Activated T-cell treated with anti-CD3 and anti-CD28 coated beads for 1 hour (primary cell): ENCODE measurements around the gene COIL.
"Not testable (repeated sequence)": the region's sequence is repeated elsewhere in the genome, so short reads cannot be mapped to it uniquely, and the experiment has no call there.

ENCODE experiments used
- DNase-seq: peaks from one replicate; pipeline ENCODE4 v3.0.0-alpha.2; 2020; ENCODE audit warnings: low read depth

Gene COIL

DNA sequence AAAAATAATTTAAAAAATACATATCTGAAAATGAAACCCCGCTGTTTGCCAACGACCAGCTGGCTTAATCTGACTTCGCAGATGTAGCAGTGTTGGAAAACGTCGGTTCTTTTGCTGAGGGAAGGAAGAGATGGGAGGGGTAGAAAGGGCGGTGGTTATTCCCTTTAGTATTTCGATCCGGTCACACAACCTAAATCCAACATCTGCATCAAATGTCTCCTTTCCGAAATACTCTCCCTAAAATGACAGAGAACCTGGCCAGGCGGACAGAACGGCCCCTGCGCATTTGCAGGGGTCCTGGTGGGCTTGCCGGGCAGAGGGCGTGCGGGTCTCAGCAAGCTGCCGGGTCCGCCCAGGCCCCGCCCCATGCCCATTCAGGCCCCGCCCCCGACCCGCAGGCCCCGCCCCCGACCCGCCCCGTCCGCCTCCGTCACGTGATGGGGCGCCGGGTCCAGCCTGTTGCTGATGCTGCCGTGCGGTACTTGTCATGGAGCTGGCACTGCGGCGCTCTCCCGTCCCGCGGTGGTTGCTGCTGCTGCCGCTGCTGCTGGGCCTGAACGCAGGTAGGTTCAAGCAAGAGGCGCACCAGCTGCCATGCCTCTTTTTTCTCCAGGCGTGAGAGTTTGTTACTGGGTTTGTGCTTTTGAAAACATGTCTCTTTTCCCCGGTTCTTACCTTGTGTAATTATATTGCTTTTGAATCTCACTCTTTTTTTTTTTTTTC lies 17.0 kb upstream of the COIL start, which contains the start of gene SCPEP1:
Gene SCPEP1, plus strand, starts transcription at position 459 of the 723 bp plus-strand sequence. Its CDS starts 29 bp downstream, at position 488.
- peak; percentile 71 for DNase-seq

DNA sequence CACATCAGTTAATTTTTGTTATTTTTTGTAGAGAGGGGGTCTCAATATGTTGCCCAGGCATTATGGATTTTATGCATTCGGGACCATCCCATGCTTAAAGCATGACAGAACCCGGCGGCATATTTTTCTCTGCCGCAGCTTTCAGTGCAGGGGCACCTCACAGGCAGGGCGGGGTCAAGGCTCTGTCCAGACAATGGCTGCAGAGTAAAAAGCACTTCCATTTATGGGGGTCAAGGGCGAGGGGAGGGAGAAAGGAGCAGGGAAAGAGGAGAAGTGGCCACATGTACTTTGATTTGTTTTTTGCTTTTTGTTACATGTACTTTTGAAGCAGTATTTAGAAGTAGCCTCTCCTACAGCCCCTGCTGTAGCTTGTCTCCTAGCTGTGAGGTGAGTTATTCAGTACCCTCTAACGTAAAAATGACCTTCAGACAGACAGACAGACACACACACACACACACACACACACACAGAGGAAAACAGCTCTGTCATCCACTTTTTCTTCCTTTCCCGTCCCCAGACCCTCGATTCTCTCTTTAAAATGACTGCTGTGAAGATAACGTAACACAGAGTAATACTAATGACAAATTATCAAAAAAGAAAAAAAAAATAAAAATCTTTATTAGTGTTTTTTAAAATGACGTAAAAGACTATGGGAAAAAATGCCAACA lies 16.2 kb upstream of the COIL start:
- no peak for DNase-seq

DNA sequence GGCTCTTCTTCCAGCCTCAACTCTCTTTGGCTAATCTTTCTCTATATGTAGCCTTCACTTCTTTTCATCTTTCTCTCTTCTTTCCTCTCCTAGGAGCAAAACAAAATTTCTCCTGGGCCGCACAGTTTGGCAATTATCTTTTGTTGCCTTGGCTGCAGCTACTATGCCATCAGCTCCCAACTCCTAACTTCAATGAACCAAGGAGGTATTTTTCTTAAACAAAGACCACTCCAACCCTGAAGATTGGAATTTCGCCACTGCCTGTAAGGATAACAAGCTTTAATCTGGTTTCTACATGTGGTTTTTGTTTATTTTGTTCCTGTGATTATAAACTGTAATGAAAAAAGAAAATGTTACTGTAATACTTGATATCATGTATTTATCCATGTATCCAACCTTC lies 14.8 kb upstream of the COIL start:
- DNase-seq = no peak

DNA sequence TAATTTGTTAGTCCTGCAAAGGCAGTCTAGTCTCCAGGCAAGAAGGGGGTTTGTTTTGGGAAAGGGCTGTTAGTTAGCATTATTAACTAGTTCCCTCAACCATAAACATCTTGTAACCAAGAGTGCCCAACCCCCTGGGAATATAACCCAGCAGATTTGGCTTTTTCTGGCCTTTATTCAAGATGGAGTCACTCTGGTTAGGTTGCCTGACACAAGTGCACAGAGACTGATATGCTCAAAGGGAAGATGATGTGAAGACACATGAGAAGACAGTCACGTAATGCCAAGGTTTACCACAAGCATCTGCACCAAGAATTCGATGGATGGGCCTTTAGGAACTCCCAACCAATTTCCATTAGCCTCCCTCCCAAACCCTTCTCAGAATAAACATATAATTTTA lies 13.2 kb upstream of the COIL start:
- DNase-seq = no peak

DNA sequence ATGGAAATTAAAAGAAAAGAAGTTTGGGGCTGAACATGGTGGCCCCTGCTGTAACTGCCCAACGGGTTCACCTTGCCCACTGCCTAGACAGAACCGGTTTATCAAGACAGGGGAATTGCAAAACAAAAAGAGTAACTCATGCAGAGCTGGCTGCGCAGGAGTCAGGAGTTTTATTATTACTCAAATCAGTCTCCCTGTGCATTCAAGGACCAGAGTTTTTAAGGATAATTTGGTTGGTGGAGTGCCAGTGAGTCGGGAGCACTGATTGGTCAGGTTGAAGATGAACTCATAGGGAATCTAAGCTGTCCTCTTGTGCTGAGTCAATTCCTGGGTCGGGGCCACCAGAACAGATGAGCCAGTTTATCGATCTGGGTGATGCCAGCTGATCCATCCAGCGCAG lies 12.7 kb upstream of the COIL start:
- DNase-seq = no peak

DNA sequence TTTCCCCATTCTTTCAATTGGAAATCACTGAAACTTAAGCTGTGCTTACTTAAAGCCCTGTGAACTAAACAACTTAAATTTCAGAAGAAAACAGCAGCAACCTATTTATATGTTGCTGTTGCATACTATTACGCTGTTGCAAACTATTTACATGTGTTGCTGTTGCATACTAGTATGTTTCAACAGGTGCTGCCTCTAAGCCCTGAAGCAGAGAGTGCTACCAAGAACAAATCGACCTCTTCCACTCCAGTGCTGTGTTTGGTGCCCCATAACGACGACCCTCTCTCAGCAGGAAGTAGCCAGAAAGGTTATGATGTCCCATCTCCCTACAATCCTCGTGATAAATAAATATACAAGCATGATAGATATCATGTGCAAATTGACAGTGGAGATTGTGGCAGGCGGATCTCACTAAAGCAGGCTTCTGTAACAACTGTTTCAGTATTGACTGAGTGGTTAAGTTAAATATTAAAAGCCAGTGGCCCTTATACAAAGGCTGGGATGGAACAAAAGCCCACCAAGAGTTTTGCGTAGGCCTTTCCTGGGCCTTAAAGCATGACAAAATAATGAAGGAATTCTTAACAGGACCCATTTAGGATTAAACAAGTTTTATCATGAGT lies 11.4 kb upstream of the COIL start:
- no peak for DNase-seq

DNA sequence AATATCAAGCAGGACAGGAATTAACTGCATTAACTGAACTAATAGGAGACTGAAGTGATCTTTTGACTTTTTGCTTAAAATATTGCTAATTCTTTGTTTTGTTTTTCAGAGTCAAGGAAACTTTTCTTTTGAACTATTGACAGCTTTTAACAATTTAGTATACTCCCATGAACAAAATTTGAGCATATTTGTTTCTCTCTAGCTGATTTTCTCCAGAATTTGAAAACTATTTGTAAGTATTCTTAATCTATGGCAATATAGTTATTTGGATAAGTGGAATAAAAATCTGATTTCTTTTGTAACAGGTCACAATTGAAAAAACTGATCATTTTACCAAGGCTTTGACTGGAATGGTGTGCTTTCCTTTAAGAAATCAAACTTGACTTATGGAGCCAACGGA lies 10.1 kb upstream of the COIL start:
- no peak for DNase-seq

DNA sequence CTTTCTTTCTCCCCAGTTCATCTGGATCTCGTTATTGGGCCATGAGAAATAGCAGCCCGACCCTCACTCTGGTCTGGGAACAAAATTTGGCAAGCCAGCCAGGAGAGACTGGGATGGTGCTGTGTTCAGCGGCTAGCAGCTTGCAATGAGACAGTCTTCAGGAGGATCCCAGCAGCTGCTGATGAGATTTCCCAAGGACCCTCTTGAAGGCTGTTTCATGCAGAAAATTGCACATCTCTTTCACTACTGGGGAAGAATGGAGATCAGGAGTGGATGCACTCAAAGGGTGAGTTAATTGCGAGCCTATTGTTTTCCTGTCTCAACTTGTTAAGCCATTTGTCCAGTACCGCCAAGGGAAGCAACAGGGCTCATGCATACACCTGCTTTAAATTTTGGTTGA lies 5.5 kb upstream of the COIL start:
- DNase-seq = no peak

DNA sequence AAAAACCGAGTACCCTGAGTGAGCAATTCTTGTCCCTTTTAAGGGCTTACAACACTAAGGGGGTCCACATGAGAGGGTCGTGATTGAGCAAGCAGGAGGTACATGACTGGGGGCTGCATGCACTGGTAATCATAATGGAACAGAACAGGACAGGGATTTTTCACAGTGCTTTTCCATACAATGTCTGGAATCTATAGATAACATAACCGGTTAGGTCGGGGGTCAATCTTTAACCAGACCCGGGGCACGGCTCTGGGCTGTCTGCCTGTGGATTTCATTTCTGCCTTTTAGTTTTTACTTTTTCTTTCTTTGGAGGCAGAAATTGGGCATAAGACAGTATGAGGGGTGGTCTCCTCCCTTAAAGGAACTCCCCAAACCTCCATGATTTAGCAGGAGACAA lies 4.8 kb upstream of the COIL start:
- not testable (repeated sequence) for DNase-seq

DNA sequence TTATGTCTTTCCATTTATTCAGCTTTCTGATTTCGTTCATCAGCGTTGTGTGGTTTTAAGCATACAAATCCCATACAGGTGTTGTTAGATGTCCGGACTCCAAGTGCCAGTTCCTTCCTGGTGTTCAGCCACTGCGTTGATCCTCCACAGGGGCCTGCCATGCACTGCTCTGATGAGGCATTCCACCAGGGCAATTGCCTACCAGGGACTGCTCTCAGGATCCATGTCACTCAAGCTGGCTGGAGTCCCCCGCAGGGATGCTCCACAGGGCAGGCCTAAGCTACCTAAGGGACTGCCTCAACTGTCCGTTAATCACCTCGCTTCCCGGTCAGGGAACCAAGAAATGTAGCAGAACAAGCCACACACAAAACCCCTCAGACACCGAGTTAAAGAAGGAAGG lies 4.4 kb upstream of the COIL start:
- DNase-seq = not testable (repeated sequence)

DNA sequence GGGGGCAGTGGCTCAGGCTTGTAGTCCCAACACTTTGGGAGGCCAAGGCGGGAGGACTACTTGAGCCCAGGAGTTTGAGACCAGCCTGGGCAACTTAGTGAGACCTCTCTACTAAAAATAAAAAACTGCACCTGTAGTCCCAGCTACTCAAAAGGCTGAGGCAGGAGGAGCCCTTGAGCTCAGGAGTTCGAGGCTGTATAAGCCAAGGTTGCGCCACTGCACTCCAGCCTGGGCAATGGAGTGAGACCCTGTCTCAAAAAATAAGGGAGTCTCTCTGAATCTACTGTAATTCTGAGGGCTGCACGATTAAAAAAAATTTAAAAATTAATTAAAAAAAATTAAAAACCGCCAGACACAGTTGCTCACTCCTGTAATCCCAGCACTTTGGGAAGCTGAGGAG lies 3.9 kb downstream of the COIL start:
- DNase-seq = no peak

DNA sequence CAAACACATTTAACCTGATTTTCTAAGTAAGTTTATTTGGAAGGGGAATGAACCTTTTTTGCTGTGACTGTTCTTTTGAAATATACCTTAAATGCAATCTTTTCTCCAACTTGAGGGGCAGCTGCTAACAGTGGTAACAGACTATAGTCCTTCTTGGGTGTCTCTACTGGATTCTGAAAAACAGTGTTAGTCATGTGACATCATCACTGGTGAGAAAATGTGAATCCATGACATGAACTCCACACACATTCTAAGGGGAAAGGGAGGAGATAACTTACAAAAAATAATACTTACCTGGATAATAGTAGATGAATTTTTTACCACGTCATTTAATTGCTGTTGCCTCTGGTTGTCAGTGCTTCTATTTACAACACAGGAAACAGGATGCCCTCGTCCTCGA lies 11.3 kb downstream of the COIL start:
- DNase-seq = no peak

DNA sequence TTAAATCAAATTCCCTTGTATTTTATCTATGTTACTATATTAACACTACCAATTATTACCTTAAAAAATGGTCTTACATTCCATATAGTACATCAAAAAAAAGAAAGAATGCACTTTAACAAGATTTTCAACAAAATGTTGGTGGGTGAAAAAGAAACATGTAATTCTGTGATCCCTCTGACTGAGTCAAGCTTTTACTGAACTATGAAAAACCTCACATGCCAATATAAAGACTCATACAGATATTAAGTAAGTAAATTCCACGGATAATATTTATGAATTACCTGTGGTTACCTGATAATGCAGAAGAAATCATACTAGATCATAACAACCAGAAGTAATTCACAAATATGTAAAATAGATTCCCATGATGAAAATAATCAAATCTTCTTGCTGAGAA lies 12.4 kb downstream of the COIL start:
- no peak for DNase-seq

DNA sequence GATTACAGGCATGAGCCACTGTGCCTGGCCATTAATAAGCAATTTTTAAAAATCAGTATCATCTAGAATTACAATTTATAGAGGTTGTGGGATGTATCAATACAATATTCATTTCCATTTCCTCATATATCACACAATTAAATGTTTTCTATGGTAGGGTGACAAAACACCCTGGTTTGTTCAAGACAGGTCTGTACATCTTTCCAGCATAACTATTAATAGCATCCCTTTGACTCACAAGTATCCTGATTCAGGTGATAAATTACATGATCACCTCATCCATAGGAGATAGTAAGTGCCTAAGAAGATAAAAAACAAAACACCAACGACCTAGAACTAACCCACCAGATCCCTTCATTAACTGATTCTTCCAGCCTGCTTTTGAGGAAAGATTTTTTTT lies 13.1 kb downstream of the COIL start:
- DNase-seq = no peak

DNA sequence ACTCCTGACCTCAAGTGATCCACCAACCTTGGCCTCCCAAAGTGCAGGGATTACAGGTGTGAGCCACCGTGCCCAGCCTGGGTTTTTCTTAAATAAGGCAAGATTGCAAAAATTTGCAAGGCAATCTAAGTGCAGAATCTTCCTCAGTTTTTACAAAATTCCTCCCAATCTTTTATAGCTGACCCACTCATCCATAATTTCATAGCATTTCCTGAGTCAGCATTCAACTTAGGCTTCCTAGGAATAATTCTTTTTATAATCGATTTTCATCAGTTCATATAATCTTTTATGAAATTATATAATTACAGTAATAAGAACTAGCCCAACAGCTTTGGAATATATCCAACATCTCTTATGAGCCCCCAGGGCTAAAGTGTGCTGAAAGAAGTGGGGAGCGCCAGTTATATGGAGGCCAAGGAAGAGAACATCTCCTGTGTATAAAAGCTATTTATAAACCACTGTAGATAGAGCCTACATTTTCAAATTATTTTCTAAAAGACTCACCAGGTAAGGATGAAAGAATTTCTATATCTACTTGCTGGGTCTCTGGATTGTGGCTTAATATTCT lies 14.8 kb downstream of the COIL start:
- DNase-seq = no peak

DNA sequence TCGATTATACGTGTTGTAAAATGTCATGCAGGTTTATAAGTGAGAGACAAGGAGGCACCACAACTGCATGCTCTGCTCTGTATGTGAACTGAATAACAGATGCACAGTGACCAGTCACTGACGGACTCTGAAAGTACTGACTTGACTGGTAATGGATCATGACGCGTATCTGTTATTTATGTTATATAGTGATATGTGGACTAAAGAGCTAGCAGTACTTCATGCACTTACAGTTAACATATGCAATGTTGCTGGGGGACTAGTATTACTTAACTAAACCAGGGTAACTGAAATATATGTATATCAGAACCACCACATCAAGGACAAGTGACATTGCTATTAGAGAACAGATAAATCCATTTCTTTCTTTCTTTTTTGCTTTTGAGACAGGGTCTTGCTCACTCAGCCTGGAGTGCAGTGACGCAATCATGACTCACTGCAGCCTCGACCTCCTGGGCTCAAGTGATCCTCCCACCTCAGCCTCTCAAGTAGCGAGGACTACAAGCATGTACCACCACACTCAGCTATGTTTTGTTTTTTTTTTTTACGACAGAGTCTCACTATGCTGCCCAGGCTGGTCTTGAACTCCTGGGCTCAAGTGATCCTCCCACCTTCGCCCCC lies 17.2 kb downstream of the COIL start:
- DNase-seq = no peak

DNA sequence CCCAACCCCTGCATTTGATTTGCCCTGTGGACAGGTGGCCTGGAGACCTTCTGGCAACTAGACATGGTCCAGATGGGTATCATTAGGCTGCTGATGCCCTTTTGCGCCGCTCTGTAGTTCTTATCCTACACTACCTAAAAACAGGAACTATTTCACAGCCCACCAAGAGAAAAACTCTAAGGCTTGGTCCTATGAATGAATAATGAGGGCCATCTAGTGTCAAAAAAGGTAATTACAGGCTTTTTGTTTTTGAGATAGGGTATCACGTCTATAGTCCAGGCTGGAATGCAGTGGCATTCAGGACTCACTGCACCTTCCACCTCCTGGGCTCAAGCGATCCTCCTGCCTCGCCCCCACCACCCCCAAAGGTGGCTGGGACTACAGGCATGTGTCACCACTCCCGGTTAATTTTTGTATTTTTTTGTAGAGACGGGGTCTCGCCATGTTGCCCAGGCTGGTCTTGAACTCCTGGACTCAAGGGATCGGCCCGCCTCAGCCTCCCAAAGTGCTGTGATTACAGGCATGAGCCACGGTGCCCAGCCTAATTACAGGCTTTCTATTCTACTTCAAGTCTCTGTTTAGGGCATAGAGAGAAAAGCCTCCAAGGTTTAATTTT lies 20.9 kb downstream of the COIL start:
- DNase-seq = no peak

DNA sequence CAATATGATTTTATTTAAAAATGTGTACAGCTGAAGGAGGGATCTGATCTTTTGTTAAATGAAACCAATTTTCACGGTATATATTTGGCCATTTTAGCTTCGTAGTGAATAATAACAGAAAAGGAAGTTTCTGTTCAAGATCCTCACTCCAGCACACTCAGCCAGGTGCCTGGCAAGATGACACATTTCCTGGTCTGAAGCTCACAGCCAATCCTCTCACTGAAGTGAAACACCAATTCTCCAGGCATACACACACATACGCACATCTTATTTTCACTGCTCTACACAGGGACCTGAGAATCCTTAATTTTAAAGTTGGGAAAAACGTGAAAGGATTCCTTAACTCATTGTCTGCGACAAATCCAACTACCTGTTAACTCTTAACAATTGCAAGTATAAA lies 22.6 kb downstream of the COIL start:
- not testable (repeated sequence) for DNase-seq

DNA sequence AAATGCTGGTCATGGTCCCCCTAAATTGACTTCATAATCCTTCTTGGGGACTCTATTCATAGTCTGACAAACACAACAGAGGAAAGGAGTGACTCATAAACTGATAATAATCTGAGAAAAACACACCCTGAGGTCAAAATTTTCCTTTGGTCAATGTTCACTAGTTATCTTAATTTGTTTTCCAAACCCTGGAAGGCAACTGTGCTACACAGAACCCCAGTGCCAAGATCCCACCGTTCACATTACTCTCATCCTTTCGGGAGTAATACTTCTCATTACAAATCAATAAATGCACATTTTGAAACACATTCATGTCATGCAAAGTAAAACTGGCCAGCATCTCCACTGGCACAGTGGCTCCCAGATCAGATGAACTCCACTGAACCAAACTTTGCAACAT lies 23.2 kb downstream of the COIL start:
- no peak for DNase-seq

DNA sequence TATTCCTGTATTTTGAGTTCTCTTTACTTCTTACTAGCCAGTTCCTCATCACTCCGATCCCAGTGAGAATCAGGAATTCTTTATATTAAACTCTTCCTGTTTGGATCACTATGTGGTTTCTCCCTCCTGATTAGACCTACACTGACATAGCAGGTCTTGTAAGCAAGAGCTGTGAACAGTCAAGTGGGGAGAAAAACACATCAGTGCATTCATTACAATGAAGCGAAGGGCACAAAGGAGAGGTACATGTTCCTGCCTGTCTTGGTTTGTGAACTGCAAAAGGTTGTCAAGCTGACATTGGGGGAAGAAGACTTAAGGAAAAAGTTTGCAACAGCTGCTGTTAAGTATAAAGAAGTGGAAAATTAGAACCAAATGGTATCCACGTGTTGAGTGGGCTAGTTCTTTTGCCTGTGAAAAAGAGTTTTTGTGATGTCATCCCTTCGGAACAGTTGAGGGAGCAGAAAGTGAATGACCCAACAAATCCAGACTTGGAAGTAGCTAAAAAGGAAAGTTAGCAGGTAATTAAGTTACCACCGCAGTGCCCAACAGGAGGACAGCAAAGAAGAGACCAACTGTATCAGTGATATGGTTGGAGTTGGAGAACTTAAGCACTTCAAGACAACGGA lies 24.0 kb downstream of the COIL start:
- DNase-seq = no peak

DNA sequence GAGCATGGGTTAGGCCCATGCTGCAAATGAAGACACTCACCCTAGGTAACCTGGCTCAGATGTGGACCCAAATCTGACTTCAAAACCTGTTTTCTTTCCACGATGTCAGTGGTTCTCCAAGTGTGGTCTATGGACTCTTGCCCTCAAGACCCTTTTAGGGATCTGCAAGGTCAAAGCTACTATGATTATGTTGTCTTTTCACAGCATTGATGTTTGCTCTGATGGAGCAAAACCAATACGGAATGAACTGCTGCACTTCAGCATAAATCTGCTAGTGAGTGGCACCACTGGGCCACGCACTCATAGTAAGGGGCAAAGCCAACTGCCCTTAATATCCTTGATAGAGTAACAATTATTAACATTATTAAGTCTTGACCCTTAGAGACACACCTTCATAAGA lies 25.4 kb downstream of the COIL start:
- no peak for DNase-seq

DNA sequence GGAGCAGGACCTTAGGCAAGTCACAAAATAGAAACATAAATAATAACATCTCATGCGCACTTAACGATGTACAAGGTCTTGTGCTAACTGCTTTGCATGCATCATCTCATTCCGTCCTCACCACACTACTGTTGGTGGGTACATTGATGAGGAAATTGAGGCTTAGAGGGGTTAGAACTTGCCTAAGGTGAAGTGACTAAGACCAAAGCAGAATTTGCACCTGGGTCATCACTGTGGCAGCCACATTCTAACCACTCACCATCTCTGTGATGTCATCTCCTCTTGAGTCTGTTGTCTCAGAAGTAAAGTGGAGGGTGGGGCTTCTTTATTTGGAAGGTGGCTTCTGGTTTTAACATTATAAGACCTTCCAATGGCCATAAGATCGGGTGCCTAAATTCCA lies 26.6 kb downstream of the COIL start:
- no peak for DNase-seq
